NCI-H1048 (cell line): ENCODE data around the gene PTPDC1.
A peak's percentile ranks its signal among the peaks of the same experiment; 100 is the strongest.

Source experiments
- DNase-seq: peaks from one replicate; lab custom pipeline; 2025; lab: John Stamatoyannopoulos, UW

The PTPDC1 gene

DNA sequence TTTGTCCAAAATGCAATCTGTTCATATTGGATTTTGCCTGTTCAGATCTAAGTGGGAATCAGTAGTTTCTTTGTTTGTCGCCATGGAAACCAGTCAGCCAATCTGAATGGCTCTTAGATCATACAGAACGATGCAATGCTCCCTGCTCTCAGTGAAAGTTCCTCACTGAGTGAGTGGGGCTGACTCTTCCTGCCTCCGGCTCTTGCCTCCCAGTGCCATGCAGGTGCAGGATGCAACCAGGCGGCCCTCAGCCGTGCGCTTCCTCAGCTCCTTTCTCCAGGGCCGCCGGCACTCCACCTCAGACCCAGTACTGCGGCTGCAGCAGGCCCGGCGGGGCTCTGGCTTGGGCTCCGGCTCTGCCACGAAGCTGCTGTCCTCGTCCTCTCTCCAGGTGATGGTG, at the start of gene PTPDC1:
Gene PTPDC1, plus strand, starts transcription at position 151 of the 400 bp plus-strand sequence. Its CDS starts 67 bp downstream, at position 218.
- no peak for DNase-seq

GRCh38 chr9:94034511-94034910, 49.8 kb upstream of the PTPDC1 start:
- no peak for DNase-seq

GRCh38 chr9:94039786-94040185, 44.5 kb upstream of the PTPDC1 start:
- DNase-seq = no peak

GRCh38 chr9:94042516-94043360, 41.5 kb upstream of the PTPDC1 start:
- DNase-seq = no peak

GRCh38 chr9:94054716-94055115, 29.5 kb upstream of the PTPDC1 start:
- no peak for DNase-seq

GRCh38 chr9:94056442-94056974, 27.8 kb upstream of the PTPDC1 start:
- no peak for DNase-seq

DNA sequence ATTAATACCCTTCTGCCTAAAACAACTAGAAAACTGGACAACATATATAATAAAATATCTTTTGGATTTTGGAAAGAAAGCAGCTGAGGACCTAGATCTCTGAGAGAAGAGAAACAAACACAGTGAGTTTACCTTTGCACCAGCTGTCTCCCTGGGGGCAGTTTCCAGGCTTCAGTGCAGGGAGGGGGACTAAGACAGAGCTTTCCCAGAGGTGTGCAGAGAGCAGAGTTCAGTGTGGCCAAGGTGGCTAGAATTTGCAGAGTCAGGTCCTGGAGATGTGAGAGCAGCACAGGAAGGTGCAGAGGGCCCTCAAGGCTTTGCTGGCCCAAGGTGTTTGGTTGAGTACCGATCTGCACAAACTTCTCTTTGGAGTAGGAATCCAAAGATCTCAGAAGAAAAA, 26.3 kb upstream of the PTPDC1 start:
- DNase-seq = no peak

DNA sequence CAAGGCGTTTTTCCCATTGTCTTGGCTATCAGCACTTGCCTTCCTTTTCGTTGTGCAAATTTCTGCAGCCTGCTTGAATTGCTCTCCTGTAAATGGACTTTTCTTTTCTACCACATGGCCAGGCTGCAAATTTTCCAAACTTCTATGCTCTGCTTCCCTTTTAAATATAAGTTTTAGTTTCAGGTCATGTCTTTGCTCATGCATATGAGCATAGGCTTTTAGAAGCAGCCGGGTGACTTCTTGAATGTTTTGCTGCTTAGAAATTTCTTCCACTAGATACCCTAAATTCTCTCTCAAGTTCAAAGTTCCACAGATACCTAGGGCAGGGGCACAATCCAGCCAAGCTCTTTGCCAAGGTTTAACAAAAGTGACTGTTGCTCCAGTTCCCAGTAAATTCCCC, 22.4 kb upstream of the PTPDC1 start:
- DNase-seq = no peak

DNA sequence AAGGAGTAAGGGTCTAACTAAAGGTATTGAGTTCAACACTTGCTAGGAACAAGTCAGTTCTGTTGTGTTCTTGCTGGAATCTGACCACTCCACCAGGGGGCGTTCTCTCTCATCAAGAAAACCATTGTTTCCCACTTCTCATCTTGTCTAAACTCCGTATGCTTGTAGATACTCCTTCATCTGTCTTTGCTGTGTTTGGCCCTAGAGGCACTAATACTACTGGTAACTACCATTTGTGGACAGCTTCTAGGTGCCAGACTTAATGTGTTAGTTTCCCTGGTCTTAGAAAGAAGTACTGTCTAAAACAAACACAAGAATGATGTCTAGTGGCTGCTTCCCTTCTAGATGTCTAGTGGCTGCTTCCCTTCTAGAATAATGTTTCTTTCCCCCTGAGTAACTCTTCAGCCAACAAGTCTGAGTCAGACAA, 18.7 kb upstream of the PTPDC1 start:
- DNase-seq = peak; percentile 22

GRCh38 chr9:94068257-94068656, 16.0 kb upstream of the PTPDC1 start:
- no peak for DNase-seq

DNA sequence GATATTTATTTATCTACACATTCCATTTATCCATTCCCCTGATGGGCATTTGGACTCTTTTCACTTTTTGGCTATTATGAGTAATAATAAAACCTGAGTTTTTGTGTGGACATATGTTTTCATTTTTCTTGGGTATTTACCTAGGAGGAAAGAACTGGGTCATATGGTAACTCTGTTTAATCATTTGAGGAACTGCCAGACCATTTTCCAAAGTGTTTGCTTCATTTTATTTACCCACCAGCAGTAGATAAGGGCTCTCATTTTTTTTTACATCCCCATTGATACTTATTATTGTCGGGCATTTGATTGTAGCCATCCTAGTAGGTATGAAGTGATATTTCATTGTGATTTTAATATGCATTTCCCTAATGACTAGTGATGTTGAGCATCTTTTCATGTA, 7.7 kb upstream of the PTPDC1 start:
- no peak for DNase-seq

- DNase-seq = no peak
Observed at GRCh38 chr9:94078086-94078485, 6.2 kb upstream of the PTPDC1 start.

GRCh38 chr9:94079236-94079635, 5.0 kb upstream of the PTPDC1 start:
- DNase-seq = no peak

- no peak for DNase-seq
Observed at GRCh38 chr9:94080249-94080648, 4.0 kb upstream of the PTPDC1 start.

DNA sequence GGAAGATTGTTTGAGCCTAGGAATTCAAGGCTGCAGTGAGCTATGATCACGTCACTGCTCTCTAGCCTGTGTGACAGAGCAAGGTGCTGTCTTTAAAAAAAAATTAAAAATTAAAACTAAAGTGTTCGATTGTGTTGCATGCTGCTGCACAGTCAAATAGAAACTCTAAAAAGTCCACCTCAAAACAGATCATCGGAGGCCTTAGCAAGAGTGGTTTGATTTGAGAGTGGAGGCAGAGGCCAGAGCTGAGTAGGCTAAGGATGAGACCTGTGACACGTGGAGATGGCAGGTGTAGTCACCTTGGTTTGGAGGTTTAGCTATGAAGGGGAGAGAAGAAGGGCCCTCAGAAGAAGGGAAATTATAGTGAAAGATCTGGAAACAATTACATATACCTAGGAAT, 2.8 kb upstream of the PTPDC1 start:
- no peak for DNase-seq

DNA sequence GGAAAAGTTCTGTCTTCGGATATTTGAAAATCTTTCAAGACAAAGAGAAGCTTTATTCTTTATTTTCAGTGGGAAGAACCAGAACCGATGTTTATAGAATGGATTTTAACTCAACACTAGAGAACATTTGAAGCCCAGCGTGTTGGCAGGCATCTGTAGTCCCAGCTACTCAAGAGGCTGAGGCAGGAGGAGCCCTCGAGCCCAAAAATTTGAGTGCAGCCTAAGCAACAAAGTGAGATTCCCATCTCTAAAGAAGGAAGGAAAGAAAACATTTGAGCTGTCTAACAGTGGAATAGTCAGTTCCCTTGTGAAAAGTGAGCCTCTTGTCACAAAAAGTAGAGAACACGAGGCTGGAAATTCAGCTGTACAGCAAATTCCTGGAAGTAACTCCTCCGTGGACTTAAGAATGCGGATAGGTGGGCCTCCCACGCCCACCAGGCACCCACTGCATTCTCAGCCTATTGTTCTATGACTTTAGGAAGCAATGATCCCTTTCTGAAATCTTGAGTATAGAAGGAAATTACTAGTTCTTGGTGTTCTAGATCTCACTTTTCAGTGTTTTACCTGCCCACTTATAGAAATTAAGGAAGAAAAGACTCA, 2.3 kb upstream of the PTPDC1 start:
- DNase-seq = no peak

DNA sequence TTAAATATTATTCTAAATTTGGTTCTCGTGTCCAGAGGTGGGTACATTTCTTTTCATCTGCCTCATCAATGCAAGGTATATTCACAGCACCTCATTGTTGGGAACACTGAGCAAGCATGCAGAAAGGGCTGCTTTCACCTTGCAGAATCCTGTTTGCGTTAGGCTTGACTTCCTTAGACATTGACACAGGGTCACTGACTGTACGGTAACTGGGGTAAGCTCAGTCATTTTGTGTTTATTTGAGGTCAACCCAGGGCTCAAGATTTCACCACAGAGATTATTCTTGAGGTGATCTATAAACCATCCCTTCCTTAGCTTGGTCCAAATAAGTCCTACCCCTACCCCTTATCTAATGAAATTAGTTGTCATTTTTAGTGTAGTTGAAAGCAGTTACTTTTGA, 1.7 kb upstream of the PTPDC1 start:
- no peak for DNase-seq

DNA sequence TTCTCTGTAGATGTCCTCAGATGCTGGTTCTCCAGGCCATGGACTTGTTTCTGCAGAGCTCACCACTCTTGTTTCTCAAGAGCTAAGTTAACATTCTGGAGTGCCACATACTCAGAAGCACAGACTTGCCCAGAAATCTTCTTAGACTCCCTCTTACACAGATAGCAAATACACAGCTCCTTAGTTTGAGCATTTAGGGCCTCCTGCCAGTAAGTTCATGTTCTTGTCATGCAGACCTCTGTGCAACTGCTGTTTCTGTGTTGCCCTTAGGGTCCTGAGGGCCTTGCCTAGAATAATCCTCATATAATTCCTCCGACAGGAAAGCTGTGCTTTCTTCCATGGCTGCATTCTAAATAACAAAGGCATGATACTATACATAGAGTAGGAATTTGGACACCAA, 1.3 kb upstream of the PTPDC1 start:
- DNase-seq = no peak

DNA sequence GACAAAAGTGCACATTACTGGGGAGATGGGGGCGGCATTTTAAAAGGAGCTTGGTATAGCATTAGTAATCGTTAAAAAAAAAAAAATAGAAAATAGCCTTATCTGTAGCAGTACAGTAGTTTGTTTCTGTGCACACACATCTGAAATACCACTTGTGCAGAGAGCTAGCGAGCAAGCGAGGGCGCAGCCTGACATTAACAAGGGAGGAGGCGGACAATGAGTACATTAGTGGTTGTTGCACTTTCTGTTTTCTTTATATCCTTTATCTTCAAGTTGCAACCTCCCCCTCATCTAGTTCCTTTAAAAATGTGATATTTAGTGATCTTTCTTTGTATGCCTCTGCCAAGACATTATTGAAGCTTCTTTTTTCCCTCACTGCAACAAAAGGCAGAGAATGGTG, 880 bp upstream of the PTPDC1 start:
- DNase-seq = no peak

DNA sequence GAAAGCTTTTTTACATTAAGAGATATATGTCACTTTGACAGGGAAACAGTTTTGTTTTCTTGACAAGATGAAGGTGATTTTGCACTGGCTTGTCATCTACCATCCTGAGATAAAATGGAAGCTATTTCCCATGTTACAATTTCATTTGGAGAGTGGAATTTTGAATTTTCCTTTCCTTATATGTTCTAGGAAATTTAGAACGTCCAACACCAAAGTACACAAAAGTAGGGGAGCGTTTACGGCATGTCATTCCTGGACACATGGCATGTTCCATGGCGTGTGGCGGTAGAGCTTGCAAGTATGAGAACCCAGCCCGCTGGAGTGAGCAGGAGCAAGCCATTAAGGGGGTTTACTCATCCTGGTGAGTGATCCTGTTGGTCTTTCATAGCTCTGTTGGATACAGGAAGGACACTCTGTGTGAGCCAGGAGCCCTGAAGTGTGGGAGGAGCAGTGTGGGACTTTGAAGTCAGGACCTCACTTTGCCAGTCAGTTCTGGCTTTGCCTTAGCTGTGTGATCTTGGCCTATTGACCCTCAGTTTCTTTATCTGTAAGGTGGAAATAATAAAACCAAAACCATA, 887 bp downstream of the PTPDC1 start:
- no peak for DNase-seq

GRCh38 chr9:94086486-94087345, 2.5 kb downstream of the PTPDC1 start:
- no peak for DNase-seq
